Caco-2 (cell line): ENCODE data around the gene CYS1. TPM values are rescaled to one million over a fixed set of nuclear protein-coding genes. Genes with fewer than 3 reads are reported as not detected.

Experiments
- BruUV-seq: library from RNA; stranded (reverse); fragments of 400-500 nt; replicated peaks from 2 replicates; lab custom pipeline; 2021; lab: Mats Ljungman, UMichigan
- CTCF ChIA-PET: fragments of 300-600 bp; sonication (Branson Sonifier 250); formaldehyde crosslinking; loops from one replicate; lab custom pipeline; 2022; ENCODE audit warnings: antibody characterized with exemption; lab: Charles Lee
- POLR2A ChIA-PET: fragments of 300-600 bp; sonication (Branson Sonifier 250); formaldehyde crosslinking; loops from one replicate; lab custom pipeline; 2022; ENCODE audit warnings: antibody characterized with exemption; lab: Charles Lee
- DNase-seq, 2 experiments: peaks; one replicate each; pipeline versions ENCODE4 v3.0.0 to v3.0.0-alpha.2; 2020 to 2022
- H3K27me3 ChIP-seq: replicated peaks from 2 replicates; pipeline ENCODE4 v1.6.0; 2011; ENCODE audit warnings: low read length; ENCODE audit not compliant: control insufficient read depth, insufficient read depth
- H3K36me3 ChIP-seq: 2 replicates; pipeline ENCODE4 v1.5.1; 2011; ENCODE audit warnings: low read length; ENCODE audit not compliant: control insufficient read depth, insufficient read depth
- H3K4me1 ChIP-seq: fragments of 250-450 bp; sonication (Bioruptor Pico); 2 replicates; pipeline ENCODE4 v1.5.1; 2020; ENCODE audit warnings: mild to moderate bottlenecking
- H3K4me3 ChIP-seq: 2 replicates; pipeline ENCODE4 v1.5.1; 2011; ENCODE audit warnings: low read depth, mild to moderate bottlenecking, control low read depth, low read length
- H3K9me3 ChIP-seq: fragments of 250-450 bp; sonication (Bioruptor Pico); 2 replicates; pipeline ENCODE4 v1.5.1; 2020; ENCODE audit warnings: mild to moderate bottlenecking, moderate library complexity
- H3K27ac Mint-ChIP-seq: one replicate; pipeline ENCODE4 v1.8.0; 2022; ENCODE audit warnings: mixed read lengths; ENCODE audit not compliant: unreplicated experiment
- H3K27me3 Mint-ChIP-seq: one replicate; pipeline ENCODE4 v1.8.0; 2022; ENCODE audit warnings: mixed read lengths; ENCODE audit not compliant: insufficient read depth, unreplicated experiment
- H3K36me3 Mint-ChIP-seq: one replicate; pipeline ENCODE4 v1.8.0; 2022; ENCODE audit warnings: mild to moderate bottlenecking, mixed read lengths; ENCODE audit not compliant: insufficient read depth, unreplicated experiment
- H3K4me1 Mint-ChIP-seq: one replicate; pipeline ENCODE4 v1.8.0; 2022; ENCODE audit warnings: low read depth, mixed read lengths; ENCODE audit not compliant: unreplicated experiment
- H3K4me3 Mint-ChIP-seq: one replicate; pipeline ENCODE4 v1.8.0; 2022; ENCODE audit warnings: mild to moderate bottlenecking, moderate library complexity, mixed read lengths; ENCODE audit not compliant: unreplicated experiment
- H3K9me3 Mint-ChIP-seq: one replicate; pipeline ENCODE4 v1.8.0; 2022; ENCODE audit warnings: mixed read lengths; ENCODE audit not compliant: unreplicated experiment
- CTCF ChIP-seq, 2 experiments: fragments of 200-600 bp in 1 of 2; IDR thresholded peaks; 1 replicate in 1 of 2; 2 replicates in 1 of 2; pipeline versions ENCODE4 v1.5.1 to v1.8.0; 2011 to 2022; ENCODE audit warnings: antibody characterized with exemption in 1 of 2, control low read depth in 1 of 2, inconsistent platforms in 1 of 2, low read depth in 1 of 2, low read length in 1 of 2, mild to moderate bottlenecking in 1 of 2, moderate library complexity in 1 of 2; ENCODE audit not compliant: insufficient read depth in 1 of 2, severe bottlenecking in 1 of 2, unreplicated experiment in 1 of 2
- intact Hi-C: fragments of 100-400 bp; cut with micrococcal nuclease; formaldehyde crosslinking; loops from one replicate; pipeline ENCODE4 v1.10.0; 2022; ENCODE audit not compliant: unreplicated experiment
- total RNA-seq: library from RNA; stranded (reverse); gene quantifications from 2 replicates; pipeline ENCODE4 v1.2.3, GENCODE V29; 2022

Gene CYS1
- total RNA-seq, 1 experiment from 2014 or later, result 1.4 TPM

GRCh38 chr2:10061221-10061925 lies 18.8 kb downstream of the CYS1 start:
- Mint-ChIP-seq H3K27me3 (no peaks in the 10 kb centered on the region), H3K36me3 (no peaks in the 10 kb centered on the region), H3K9me3 (no peaks in the 10 kb centered on the region), H3K4me3 (no peak overlapping the region), H3K4me1 (peaks cover 14% of the 10 kb centered on the region), H3K27ac (no peak overlapping the region)
- no TSS peak for BruUV-seq
- TF ChIP-seq CTCF (IDR thresholded peaks at IDR 0.05; ENCODE audit: insufficient read depth in 1 of 2, low read depth in 1 of 2, low read length in 1 of 2, severe bottlenecking in 1 of 2, unreplicated experiment in 1 of 2), result no peak
- no peaks in the 10 kb centered on the region for H3K9me3 ChIP-seq
- DNase-seq, result no peak
- intact Hi-C loops, result no loop called here
- ChIA-PET CTCF (no interaction called here), POLR2A (no interaction called here)
- H3K4me1 ChIP-seq, result peaks cover 12% of the 10 kb centered on the region
- no peaks in the 10 kb centered on the region for H3K36me3 ChIP-seq
- no peak overlapping the region for H3K4me3 ChIP-seq
- H3K27me3 ChIP-seq, result no peaks in the 10 kb centered on the region

GRCh38 chr2:10059552-10060335 lies 20.5 kb downstream of the CYS1 start:
- POLR2A ChIA-PET, result no interaction called here

More at GRCh38 chr2:10059552-10060335, 20.5 kb downstream of the CYS1 start:
- Mint-ChIP-seq H3K4me3 (no peak overlapping the region), H3K36me3 (peaks cover 1% of the 10 kb centered on the region), H3K27me3 (no peaks in the 10 kb centered on the region), H3K27ac (no peak overlapping the region), H3K4me1 (peaks cover 14% of the 10 kb centered on the region), H3K9me3 (no peaks in the 10 kb centered on the region)
- BruUV-seq, result no TSS peak
- no peak overlapping the region for H3K4me3 ChIP-seq
- H3K4me1 ChIP-seq, result peaks cover 13% of the 10 kb centered on the region
- H3K36me3 ChIP-seq, result no peaks in the 10 kb centered on the region
- intact Hi-C loops, result no loop called here
- CTCF ChIA-PET, result interaction anchor here (1.7 kb wide), 1 partner anchor 12 kb away, joined by 6 read pairs; no protein-coding TSS in a partner anchor
- TF ChIP-seq CTCF (IDR thresholded peaks at IDR 0.05; ENCODE audit: insufficient read depth in 1 of 2, low read depth in 1 of 2, low read length in 1 of 2, severe bottlenecking in 1 of 2, unreplicated experiment in 1 of 2), result no peak
- H3K27me3 ChIP-seq, result no peaks in the 10 kb centered on the region
- no peak for DNase-seq
- H3K9me3 ChIP-seq, result no peaks in the 10 kb centered on the region
